CD4-positive, alpha-beta T cell treated with Interleukin-12 subunit alpha and Interleukin-12 subunit beta, for 1 hour (primary cell): Measurements from ENCODE around the gene COMMD9.
"Not testable (repeated sequence)": the region's sequence is repeated elsewhere in the genome, so short reads cannot be mapped to it uniquely, and the experiment has no call there.

ENCODE experiments used
- DNase-seq: peaks from one replicate; pipeline ENCODE4 v3.0.0-alpha.2; 2020

The COMMD9 gene

GRCh38 chr11:36289226-36289852 lies at the start of gene COMMD9:
TSS of gene COMMD9 (minus strand) at chr11:36289424. CDS start at chr11:36289412, 12 bp downstream.
- DNase-seq: peak; percentile 93

- DNase-seq: no peak
Measured at GRCh38 chr11:36333897-36334296, 44.7 kb upstream of the COMMD9 start.

- no peak for DNase-seq
Measured at GRCh38 chr11:36333468-36333867, 44.2 kb upstream of the COMMD9 start.

- no peak for DNase-seq
Measured at GRCh38 chr11:36330411-36330810, 41.2 kb upstream of the COMMD9 start.

GRCh38 chr11:36328966-36329673 lies 39.9 kb upstream of the COMMD9 start:
- no peak for DNase-seq

- no peak for DNase-seq
Measured at GRCh38 chr11:36326524-36327419, 37.5 kb upstream of the COMMD9 start.

GRCh38 chr11:36325403-36325802 lies 36.2 kb upstream of the COMMD9 start:
- not testable (repeated sequence) for DNase-seq

- DNase-seq: not testable (repeated sequence)
Measured at GRCh38 chr11:36324956-36325355, 35.7 kb upstream of the COMMD9 start.

GRCh38 chr11:36317992-36318391 lies 28.8 kb upstream of the COMMD9 start:
- DNase-seq: no peak

- no peak for DNase-seq
Measured at GRCh38 chr11:36316049-36316448, 26.8 kb upstream of the COMMD9 start.

GRCh38 chr11:36314434-36314767 lies 25.2 kb upstream of the COMMD9 start:
- DNase-seq: no peak

- no peak for DNase-seq
Measured at GRCh38 chr11:36313750-36314433, 24.7 kb upstream of the COMMD9 start.

GRCh38 chr11:36312611-36313472 lies 23.6 kb upstream of the COMMD9 start:
- no peak for DNase-seq

- no peak for DNase-seq
Measured at GRCh38 chr11:36311926-36312595, 22.8 kb upstream of the COMMD9 start.

- DNase-seq: no peak
Measured at GRCh38 chr11:36309779-36310178, 20.6 kb upstream of the COMMD9 start.

- no peak for DNase-seq
Measured at GRCh38 chr11:36308577-36308976, 19.4 kb upstream of the COMMD9 start.

- DNase-seq: peak; percentile 43
Measured at GRCh38 chr11:36306888-36307287, 17.7 kb upstream of the COMMD9 start.

- DNase-seq: no peak
Measured at GRCh38 chr11:36305047-36305446, 15.8 kb upstream of the COMMD9 start.

GRCh38 chr11:36304351-36304750 lies 15.1 kb upstream of the COMMD9 start:
- DNase-seq: no peak

GRCh38 chr11:36300650-36301049 lies 11.4 kb upstream of the COMMD9 start:
- DNase-seq: no peak

- no peak for DNase-seq
Measured at GRCh38 chr11:36296884-36297543, 7.8 kb upstream of the COMMD9 start.
